Lower lobe of right lung (tissue), 2 donors: ENCODE data around the gene TARS2. TPM values are rescaled to one million over a fixed set of nuclear protein-coding genes. Genes with fewer than 3 reads are reported as not detected.
A peak's percentile ranks its signal among the peaks of the same experiment; 100 is the strongest.

Experiments
- ATAC-seq, 2 donors: fragments of 200-7000 bp; cut with Tn5 transposase; one replicate each; pipeline ENCODE4 v1.9.1; 2020 to 2022; ENCODE audit warnings: mild to moderate bottlenecking in 2 of 2, moderate library complexity in 2 of 2
- DNase-seq: peaks from one replicate; pipeline ENCODE4 v3.0.0-alpha.2; 2020
- H3K27ac ChIP-seq: fragments of 200-600 bp; one replicate; pipeline ENCODE4 v1.8.0; 2022
- H3K27me3 ChIP-seq: fragments of 200-600 bp; one replicate; pipeline ENCODE4 v1.8.0; 2022; ENCODE audit warnings: low read depth
- H3K36me3 ChIP-seq: fragments of 200-600 bp; one replicate; pipeline ENCODE4 v1.8.0; 2022; ENCODE audit warnings: mild to moderate bottlenecking
- H3K4me1 ChIP-seq: fragments of 200-600 bp; one replicate; pipeline ENCODE4 v1.8.0; 2022
- H3K4me3 ChIP-seq: fragments of 200-600 bp; one replicate; pipeline ENCODE4 v1.8.0; 2022; ENCODE audit warnings: mild to moderate bottlenecking
- H3K9me3 ChIP-seq: fragments of 200-600 bp; one replicate; pipeline ENCODE4 v1.8.0; 2022
- intact Hi-C: fragments of 100-400 bp; cut with DNase I; formaldehyde crosslinking; loops from one replicate; pipeline ENCODE4 v1.11.0; 2022
- total RNA-seq: library from RNA; stranded (reverse); fragmentation: NEBNext Ultra II Directional; extraction: Animal tissue kit (Norgen Biotek cat#: 25700); gene quantifications from one replicate; pipeline ENCODE4 v1.2.1, GENCODE V29; 2021
- TF ChIP-seq, protein P1 (sequence below): fragments of 200-600 bp; IDR thresholded peaks from one replicate; pipeline ENCODE4 v1.8.0; 2022; ENCODE audit warnings: antibody characterized with exemption, mild to moderate bottlenecking
- donor health status: DM: no; HTN: yes; CAD: no; lungs with severe emphysema.

TARS2 gene
- total RNA-seq, 1 donor from 2014 or later, result 23.7 TPM

DNA sequence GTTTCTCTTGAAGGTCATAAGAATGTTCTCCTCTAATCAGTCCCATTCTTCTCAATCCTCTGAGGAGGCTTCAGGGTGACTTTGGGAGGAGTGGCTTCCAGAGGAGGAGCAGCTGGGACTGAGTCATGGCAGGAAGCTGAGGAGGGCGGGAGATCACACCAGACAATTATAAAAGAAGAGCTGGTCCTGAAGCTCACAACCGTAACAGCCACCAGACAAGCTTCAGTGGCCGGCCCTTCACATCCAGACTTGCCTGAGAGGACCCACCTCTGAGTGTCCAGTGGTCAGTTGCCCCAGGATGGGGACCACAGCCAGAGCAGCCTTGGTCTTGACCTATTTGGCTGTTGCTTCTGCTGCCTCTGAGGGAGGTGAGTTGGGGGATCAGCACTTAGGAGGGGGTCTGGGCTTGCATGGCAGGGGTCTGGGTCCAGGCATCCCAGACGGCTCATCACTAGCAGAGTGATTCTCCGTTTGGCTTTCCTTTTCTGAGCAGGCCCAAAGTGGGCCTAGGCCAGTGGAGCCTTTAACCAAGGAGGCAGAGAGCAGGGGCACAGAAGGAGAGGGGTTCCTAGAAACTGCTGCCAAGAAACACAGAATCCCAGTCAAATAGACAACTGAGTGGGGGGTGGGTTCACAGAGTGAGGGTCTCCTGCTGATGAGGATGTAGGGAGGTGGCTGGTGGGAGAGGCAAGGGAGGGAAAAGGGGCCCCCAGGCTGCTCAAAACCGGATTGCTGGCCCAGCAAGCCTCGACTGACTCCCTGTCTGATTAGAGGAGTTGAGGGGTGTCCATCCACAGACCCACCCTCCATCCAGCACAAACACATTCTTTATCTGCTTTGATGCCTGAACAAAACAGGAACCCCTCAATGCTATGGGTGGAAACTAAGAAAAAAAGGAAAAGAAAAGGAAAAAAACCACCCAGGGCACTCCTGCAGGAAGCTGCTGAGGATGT lies 21.0 kb downstream of the TARS2 start, which contains the start of gene ECM1:
Gene ECM1, plus strand, starts transcription at position 198 of the 953 bp plus-strand sequence. Its CDS starts 101 bp downstream, at position 299.
- peak; percentile 59 to 68 for ATAC-seq
- H3K4me3 ChIP-seq, result peak within 1 kb of the TSS; percentile 37
- H3K4me1 ChIP-seq, result peaks cover 20% of the 10 kb centered on the region
- peak within 1 kb of the TSS; percentile 69 for H3K27ac ChIP-seq
- DNase-seq, result peak; percentile 42
- no peaks in the 10 kb centered on the region for H3K27me3 ChIP-seq
- TF ChIP-seq, protein P1, sequence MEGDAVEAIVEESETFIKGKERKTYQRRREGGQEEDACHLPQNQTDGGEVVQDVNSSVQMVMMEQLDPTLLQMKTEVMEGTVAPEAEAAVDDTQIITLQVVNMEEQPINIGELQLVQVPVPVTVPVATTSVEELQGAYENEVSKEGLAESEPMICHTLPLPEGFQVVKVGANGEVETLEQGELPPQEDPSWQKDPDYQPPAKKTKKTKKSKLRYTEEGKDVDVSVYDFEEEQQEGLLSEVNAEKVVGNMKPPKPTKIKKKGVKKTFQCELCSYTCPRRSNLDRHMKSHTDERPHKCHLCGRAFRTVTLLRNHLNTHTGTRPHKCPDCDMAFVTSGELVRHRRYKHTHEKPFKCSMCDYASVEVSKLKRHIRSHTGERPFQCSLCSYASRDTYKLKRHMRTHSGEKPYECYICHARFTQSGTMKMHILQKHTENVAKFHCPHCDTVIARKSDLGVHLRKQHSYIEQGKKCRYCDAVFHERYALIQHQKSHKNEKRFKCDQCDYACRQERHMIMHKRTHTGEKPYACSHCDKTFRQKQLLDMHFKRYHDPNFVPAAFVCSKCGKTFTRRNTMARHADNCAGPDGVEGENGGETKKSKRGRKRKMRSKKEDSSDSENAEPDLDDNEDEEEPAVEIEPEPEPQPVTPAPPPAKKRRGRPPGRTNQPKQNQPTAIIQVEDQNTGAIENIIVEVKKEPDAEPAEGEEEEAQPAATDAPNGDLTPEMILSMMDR, result no peak
- H3K36me3 ChIP-seq, result peaks cover 27% of the 10 kb centered on the region
- intact Hi-C loops, result no loop called here
- H3K9me3 ChIP-seq, result no peaks in the 10 kb centered on the region

DNA sequence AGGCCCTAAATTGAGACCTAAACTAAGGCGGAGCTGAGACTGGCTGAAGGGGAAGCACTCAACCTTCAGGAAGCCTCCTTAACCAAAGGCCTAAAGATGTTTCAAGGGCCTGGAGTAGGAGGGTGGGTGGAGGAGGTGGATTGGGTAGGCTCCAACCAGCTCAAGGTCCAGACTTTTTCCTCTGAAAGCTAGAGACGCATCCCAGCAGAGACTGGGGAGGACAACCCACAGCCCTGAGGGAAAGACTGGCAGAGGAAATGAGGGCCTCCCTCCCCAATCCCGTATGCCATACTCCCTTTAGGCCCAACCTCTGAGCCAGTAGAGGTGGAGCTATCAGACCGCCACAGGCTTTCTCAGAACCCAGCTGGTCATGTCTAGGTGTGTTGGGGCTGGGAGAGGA lies 21.8 kb downstream of the TARS2 start:
- Histone ChIP-seq H3K27ac (peak overlapping the region; percentile 69), H3K36me3 (peaks cover 27% of the 10 kb centered on the region), H3K4me1 (peaks cover 20% of the 10 kb centered on the region), H3K9me3 (no peaks in the 10 kb centered on the region), H3K4me3 (peak overlapping the region; percentile 37), H3K27me3 (no peaks in the 10 kb centered on the region)
- TF ChIP-seq, protein P1, result no peak
- DNase-seq, result peak; percentile 26
- intact Hi-C loops, result no loop called here
- ATAC-seq, result peak; percentile 47 to 71

DNA sequence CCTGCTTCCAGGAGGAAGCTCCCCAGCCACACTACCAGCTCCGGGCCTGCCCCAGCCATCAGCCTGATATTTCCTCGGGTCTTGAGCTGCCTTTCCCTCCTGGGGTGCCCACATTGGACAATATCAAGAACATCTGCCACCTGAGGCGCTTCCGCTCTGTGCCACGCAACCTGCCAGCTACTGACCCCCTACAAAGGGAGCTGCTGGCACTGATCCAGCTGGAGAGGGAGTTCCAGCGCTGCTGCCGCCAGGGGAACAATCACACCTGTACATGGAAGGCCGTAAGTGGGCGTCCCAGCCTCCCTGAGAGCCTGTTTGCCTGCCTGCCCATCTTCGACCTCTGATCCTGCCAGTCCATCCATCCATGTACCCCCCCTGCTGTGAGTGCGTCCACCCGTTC lies 24.3 kb downstream of the TARS2 start:
- H3K27ac ChIP-seq, result no peak overlapping the region
- H3K36me3 ChIP-seq, result peaks cover 5% of the 10 kb centered on the region
- H3K9me3 ChIP-seq, result no peaks in the 10 kb centered on the region
- H3K4me3 ChIP-seq, result no peak overlapping the region
- TF ChIP-seq, protein P1, result no peak
- ATAC-seq (no peak), DNase-seq (peak; percentile 41)
- intact Hi-C loops, result no loop called here
- no peaks in the 10 kb centered on the region for H3K27me3 ChIP-seq
- peaks cover 29% of the 10 kb centered on the region for H3K4me1 ChIP-seq

DNA sequence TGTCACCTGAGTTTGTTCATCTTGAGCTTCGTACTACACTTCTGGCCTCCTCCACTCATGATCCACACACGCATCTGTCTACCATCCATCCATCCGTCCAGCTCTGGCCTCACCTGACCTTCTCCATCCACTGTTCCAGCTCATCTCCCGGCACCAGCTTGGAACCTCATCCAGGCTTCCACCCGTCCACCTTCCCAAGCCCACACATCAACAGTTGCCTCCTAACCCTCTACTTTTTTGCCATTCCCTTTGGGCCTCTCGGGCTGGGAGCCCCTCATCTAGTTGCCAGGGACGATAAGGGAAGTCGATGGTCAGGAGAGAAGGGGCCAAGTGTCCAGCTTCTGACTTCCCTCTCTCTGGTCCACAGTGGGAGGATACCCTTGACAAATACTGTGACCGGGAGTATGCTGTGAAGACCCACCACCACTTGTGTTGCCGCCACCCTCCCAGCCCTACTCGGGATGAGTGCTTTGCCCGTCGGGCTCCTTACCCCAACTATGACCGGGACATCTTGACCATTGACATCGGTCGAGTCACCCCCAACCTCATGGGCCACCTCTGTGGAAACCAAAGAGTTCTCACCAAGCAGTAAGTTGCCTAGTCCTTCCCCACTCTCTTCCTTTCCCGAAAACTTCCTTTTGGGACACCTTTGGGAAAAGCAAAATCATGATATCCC lies 24.9 kb downstream of the TARS2 start:
- H3K27ac ChIP-seq, result no peak overlapping the region
- intact Hi-C loops, result no loop called here
- no peaks in the 10 kb centered on the region for H3K9me3 ChIP-seq
- TF ChIP-seq, protein P1, result no peak
- DNase-seq (no peak), ATAC-seq (no peak)
- peaks cover under 1% of the 10 kb centered on the region for H3K36me3 ChIP-seq
- H3K4me3 ChIP-seq, result no peak overlapping the region
- H3K27me3 ChIP-seq, result no peaks in the 10 kb centered on the region
- peaks cover 30% of the 10 kb centered on the region for H3K4me1 ChIP-seq

DNA sequence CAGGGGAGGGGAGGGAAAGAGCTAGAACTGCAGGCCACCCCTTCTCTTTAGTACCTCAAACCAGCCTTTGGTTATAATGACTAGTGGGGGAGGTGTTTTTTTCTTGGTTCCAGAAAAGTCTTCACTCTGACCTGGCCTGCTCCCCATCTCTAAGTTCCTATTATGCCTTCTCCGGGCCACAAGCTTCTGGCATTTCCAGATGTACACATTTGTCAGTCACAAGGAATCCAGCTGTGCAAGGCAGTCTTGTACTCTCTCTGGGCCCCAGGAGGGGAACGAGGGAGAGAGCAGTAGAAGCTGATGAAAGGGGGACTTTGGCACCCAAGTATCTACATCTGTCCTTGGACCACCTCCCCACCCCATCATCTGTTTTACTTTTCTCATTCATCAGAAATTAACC lies 25.6 kb downstream of the TARS2 start:
- intact Hi-C loops, result no loop called here
- no peaks in the 10 kb centered on the region for H3K36me3 ChIP-seq
- TF ChIP-seq, protein P1, result no peak
- no peaks in the 10 kb centered on the region for H3K27me3 ChIP-seq
- DNase-seq (no peak), ATAC-seq (no peak)
- no peaks in the 10 kb centered on the region for H3K9me3 ChIP-seq
- no peak overlapping the region for H3K27ac ChIP-seq
- peaks cover 26% of the 10 kb centered on the region for H3K4me1 ChIP-seq
- H3K4me3 ChIP-seq, result no peak overlapping the region
